Uterus (tissue), 2 donors: ENCODE results near the gene MGST2.

ENCODE experiments used
- CTCF ChIP-seq, 4 experiments: fragments of 200-600 bp in 2 of 4; fragments of 450-650 bp in 2 of 4; sonication (generic) in 2 of 4; IDR thresholded peaks; one replicate each; pipeline ENCODE4 v1.5.1; 2016 to 2019; ENCODE audit warnings: antibody characterized with exemption in 4 of 4, mild to moderate bottlenecking in 2 of 4, moderate library complexity in 1 of 4
- POLR2A ChIP-seq, 2 donors: fragments of 450-650 bp; IDR thresholded peaks; one replicate each; pipeline ENCODE4 v1.6.1; 2016; ENCODE audit warnings: antibody characterized with exemption in 2 of 2, mild to moderate bottlenecking in 1 of 2, moderate library complexity in 1 of 2

- TF ChIP-seq POLR2A (IDR thresholded peaks at IDR 0.05) (no peak), CTCF (IDR thresholded peaks at IDR 0.05) (no peak)
Measured at GRCh38 chr4:139689093-139689722, 23.6 kb downstream of the MGST2 start.
